Measurements from ENCODE around the gene ZCCHC7.
A peak's percentile ranks its signal among the peaks of the same experiment; 100 is the strongest.

Gene ZCCHC7

DNA sequence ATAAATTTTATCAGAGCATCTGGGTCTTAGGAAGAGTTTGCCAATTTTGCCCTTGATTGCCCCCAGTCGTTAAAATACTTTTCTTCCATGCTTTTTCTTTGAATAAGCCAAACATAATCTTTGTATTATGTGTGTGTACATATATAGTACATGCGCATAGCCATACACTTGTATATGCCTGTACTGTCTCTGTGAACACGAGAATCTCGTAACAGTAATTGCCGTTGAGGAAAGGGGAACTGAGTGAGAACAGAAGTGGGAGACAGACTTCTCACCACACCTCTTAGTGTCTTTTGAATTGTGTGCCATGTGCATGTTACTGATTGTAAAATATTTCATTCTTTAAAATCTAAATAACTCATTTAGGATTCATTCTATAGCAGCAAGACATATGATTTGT lies 222.5 kb downstream of the ZCCHC7 start:
- DNase-seq, result no peak

- no peak for DNase-seq
Measured at GRCh38 chr9:37343724-37344123, 223.3 kb downstream of the ZCCHC7 start.

DNA sequence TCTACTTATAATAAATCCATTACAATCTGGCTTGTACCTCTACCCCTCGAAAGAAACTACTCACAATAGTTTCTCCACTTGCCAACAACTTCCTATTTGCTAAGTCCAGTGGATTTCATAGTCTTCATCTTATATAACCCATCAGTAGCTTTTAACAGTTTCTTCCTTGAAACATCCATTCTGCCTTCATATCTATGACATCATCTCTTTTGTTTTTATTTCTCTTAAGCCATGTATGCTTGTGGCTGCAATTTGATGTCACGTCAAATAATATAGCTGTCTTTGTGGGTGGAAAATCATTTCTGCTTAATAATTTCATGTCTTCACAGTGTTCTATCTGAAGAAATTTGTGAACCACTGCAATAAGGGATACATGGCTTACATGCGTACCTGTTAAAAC lies 224.7 kb downstream of the ZCCHC7 start:
- no peak for DNase-seq

DNA sequence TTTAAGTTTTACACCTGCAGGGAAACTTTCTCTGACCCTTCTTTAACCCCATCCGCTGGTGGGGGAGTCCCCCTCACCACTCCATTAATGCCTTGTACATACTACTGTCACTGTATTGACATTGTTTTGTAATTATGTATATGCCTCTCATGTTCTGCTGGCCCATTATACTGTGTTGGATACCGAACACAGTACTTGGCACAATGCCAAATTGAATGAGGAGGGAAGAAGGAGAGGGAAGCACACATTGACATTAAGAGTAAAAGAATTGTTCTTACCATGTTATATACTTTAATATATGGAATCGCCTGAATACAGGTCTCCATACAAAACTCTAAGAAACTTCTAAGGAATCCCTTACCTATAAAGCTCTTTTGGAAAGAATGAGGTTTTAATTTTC lies 228.5 kb downstream of the ZCCHC7 start:
- DNase-seq, result no peak

DNA sequence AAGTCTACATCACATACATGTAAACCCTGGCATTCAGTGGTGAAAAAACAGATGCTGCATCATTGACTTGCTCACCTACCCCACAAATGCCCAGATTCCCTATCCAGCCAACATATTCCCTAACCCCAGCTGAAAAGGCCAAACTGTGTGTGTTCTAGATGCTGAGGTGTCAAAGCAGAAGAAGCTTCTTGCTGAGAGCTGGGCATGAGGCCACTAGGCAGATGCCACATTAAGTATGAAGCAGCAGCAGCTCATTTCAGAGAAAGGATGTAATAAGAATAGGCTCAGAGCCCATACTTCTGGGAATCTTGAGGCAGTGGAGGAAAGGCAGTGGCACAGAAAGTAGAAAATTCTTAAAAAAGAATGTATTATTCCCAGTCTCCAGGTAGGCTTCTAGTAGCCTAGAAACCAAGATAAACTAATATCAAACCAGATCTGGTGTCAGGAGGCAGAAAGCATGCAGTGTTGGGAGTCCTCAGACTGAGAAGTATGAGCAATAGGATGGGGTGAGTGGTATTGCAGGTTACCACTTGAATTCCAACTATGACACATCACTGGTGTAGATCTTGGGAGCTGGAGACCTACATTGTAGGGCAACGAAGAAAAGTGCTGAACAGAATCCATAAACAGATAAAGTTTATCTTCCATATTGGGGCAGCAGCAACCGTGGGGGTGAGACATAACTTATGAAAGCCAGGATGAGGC lies 230.3 kb downstream of the ZCCHC7 start:
- peak; percentile 20 for DNase-seq

- DNase-seq, result no peak
Measured at GRCh38 chr9:37353791-37354190, 233.4 kb downstream of the ZCCHC7 start.

- DNase-seq, result no peak
Measured at GRCh38 chr9:37362430-37362829, 242.1 kb downstream of the ZCCHC7 start.

GRCh38 chr9:37363124-37363523 lies 242.8 kb downstream of the ZCCHC7 start:
- no peak for DNase-seq

DNA sequence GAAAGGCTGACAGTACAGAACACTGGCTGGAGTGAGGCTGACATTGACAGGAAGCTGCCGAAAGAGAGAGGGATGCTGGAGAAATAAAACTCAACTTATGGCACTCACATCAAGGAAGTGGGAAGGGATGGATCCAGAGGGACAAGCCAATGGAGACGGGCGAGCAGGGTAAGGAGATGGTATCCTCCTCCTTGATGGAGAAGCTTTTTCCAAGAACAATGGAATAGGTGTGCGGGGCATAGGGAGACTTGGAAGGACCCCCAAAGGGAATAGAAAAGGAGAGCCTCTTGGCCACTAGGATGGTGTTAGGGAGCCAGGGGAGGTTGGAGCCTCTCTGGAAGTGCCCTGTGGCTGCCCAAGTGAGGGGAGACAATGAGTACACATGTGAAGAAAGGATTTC lies 243.8 kb downstream of the ZCCHC7 start:
- no peak for DNase-seq

- DNase-seq, result no peak
Measured at GRCh38 chr9:37364751-37365360, 244.5 kb downstream of the ZCCHC7 start.

DNA sequence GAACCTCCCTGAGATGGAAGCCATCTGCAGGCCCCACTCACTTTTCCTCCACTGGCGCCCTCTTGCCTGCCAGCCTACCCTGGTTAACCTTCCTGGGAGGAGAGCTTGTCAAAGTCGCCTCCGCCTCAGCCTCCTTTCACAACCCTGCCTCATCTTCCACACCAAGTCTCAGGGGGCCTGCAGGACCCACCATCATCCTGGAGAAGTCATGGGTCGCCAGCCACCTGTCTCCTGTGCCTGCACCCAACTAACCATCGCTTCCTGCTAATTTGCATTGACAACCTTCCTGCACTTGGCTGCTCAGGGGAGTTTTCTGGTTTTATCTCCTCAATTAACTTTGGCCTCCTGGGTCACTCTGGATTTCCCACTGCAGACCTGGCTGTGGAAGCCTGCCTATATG lies 249.3 kb downstream of the ZCCHC7 start:
- no peak for DNase-seq

- no peak for DNase-seq
Measured at GRCh38 chr9:37370282-37370681, 249.9 kb downstream of the ZCCHC7 start.

GRCh38 chr9:37370968-37371563 lies 250.7 kb downstream of the ZCCHC7 start:
- DNase-seq, result no peak

GRCh38 chr9:37371565-37372464 lies 251.4 kb downstream of the ZCCHC7 start:
- DNase-seq, result no peak

GRCh38 chr9:37372839-37373238 lies 252.5 kb downstream of the ZCCHC7 start:
- DNase-seq, result no peak

- DNase-seq, result no peak
Measured at GRCh38 chr9:37373621-37374020, 253.2 kb downstream of the ZCCHC7 start.

DNA sequence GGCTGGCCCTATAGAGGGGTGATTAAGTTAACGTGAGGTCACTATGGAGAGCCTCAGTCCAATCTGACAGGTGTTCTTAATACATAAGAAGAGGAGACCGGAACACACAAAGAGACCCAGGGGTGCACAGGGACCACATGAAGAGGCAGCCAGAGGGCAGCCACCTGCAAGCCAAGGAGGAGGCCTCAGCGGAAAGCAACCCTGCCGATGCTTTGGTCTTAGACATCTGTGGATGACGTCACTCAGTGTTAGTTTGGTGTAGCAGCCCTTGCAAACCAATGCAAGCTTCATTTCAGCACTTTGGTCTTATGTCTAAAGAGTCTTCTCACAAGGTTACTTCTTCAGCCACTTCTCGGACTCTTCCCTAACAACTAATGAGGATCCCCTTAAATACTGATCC lies 254.5 kb downstream of the ZCCHC7 start:
- DNase-seq, result no peak

DNA sequence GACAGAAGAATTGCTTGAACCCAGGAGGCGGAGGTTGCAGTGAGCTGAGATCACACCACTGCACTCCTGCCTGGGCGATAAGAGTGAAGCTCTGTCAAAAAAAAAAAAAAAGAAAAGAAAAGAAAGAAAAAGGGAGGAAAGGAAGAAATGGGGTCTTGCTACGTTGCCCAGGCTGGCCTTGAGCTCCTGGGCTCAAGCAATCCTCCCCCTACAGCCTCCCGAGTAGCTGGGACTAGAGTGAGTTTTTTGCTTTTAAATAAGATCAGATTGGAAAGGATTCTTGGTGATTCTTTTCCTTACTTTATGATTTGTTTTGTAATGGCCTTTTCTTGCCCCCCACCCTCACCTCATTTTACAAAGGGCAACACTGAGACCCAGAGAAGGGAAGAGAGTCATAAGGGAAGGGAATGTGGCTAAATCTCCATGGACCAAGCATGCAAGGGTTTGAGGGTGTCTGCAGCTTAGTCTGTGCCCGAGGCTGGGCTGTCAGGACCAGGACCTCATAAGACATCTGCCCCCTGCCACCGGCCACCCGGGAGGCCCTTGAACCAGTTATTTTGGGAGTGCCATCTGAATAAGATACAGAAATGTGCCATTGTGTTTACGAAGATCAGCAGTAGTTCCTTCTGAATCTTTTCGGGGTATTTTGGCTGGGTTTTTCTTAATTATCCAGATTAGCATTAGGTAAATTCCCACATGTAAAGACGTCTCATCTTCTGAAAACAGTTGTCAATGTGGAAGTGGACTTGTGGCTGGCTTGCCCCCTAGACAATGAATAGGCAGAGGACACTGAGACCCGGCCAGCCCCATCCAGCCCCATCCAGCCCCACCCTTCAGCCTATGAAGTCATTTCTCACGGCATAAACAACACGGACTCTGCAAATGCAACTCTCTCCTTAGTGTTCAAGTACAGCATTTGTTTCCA lies 257.6 kb downstream of the ZCCHC7 start:
- no peak for DNase-seq

DNA sequence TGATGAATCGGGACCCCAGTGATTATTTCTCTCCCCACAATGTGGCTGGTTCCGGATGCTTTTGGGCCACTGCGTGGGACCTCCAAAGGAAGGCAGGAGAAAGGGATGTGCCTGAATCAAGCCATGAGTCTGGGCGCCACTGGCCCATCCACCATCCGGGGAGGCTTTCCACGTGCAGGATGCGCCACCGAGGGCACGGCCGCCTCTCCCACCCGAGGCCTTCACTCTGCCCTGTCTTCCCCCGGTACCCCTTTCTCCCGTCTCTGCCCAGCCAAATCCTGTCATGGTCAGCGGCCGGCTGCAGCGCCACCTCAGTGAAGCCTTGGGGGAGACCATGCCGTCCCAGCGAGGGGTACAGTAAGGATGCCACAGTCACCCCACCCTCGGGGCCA lies 258.2 kb downstream of the ZCCHC7 start:
- DNase-seq, result no peak

DNA sequence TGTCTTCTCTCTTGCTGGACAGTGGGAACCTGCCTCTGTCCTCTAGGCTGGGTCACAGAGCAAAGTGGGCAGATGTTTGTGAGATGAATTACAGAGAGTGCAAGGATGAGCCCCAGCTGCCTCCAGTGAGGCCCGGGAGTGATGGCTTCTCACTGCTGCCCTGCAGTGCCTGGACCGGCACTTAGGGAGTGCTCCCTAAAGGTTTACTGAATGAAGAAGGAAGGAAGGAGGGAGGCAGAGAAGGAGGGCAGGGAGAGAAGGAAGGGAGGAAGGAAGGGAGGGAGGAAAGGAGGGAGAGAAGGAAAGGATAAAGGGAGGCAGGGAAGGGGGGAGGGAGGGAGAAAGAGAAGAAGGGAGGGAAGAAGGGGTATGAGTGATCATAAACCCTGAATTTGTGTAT lies 259.5 kb downstream of the ZCCHC7 start:
- no peak for DNase-seq

DNA sequence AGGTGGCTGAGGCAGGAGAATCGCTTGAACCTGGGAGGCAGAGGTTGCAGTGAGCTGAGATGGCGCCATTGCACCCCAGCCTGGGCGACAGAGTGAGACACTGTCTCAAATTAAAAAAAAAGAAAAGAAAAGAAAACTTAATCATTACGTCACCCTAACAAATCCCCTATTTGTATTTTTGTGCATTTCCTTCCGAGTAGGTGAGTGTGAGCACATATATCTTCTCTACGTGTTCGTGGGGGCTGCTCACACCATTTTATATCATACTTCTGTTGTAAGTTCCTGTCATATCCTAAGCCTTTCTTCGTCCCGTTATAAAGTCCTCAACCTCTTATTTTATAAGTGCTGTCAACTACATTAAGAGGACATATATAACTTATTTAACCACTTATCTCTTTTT lies 260.2 kb downstream of the ZCCHC7 start:
- DNase-seq, result no peak

- DNase-seq, result no peak
Measured at GRCh38 chr9:37381094-37381741, 260.8 kb downstream of the ZCCHC7 start.
